ENCODE data around the gene NKD2. TPM values are rescaled to one million over a fixed set of nuclear protein-coding genes. Genes with fewer than 3 reads are reported as not detected.

NKD2 gene
- total and polyA plus RNA-seq, 10 donors, result 1.4 to 52.3 (median 14.9) TPM

DNA sequence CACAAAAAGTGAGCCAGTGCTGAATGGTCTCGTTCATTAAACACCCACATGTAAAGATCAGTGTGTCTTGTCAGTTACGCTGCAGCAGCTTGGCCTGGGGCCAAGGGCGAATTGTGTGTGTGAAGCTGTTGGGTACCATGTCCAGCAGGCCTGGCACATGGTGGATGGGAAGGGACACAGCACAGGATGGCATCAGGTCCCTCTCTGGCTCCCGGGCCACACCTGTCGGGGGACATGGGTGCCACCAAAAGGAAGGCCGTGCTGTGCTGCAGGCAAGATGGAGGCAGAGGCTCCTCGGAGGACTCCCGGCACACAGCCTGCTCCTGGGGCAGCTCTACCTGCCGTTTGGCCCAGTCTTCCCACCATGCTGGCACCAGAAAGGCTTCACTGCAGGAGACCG, 32.0 kb downstream of the NKD2 start:
- Histone ChIP-seq H3K4me3 (no peak overlapping the region), H3K9me3 (no peaks in the 10 kb centered on the region), H3K4me1 (no peaks in the 10 kb centered on the region), H3K27me3 (replicated peaks in 1 of 7) (no peaks in the 10 kb centered on the region), H3K36me3 (peaks cover 0 to 21% (median 0%) of the 10 kb centered on the region in 6 donors), H3K27ac (no peak overlapping the region)
- no peak for DNase-seq
- TF ChIP-seq, protein P1, sequence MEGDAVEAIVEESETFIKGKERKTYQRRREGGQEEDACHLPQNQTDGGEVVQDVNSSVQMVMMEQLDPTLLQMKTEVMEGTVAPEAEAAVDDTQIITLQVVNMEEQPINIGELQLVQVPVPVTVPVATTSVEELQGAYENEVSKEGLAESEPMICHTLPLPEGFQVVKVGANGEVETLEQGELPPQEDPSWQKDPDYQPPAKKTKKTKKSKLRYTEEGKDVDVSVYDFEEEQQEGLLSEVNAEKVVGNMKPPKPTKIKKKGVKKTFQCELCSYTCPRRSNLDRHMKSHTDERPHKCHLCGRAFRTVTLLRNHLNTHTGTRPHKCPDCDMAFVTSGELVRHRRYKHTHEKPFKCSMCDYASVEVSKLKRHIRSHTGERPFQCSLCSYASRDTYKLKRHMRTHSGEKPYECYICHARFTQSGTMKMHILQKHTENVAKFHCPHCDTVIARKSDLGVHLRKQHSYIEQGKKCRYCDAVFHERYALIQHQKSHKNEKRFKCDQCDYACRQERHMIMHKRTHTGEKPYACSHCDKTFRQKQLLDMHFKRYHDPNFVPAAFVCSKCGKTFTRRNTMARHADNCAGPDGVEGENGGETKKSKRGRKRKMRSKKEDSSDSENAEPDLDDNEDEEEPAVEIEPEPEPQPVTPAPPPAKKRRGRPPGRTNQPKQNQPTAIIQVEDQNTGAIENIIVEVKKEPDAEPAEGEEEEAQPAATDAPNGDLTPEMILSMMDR (IDR thresholded peaks at IDR 0.05 in 8 of 11, conservative IDR thresholded peaks at IDR 0.05 in 3 of 11), result no peak
- no peak for TF ChIP-seq POLR2A (IDR thresholded peaks at IDR 0.05)
- no peak for TF ChIP-seq POLR2AphosphoS5 (IDR thresholded peaks at IDR 0.05)
- intact Hi-C loops (cut with DNase I; ENCODE audit: low total_unique reads), result no loop called here
- WGBS, 5 donors, result 90 to 96% (median 91%) methylated on average over 5 to 10 of the region's 10 CpGs

DNA sequence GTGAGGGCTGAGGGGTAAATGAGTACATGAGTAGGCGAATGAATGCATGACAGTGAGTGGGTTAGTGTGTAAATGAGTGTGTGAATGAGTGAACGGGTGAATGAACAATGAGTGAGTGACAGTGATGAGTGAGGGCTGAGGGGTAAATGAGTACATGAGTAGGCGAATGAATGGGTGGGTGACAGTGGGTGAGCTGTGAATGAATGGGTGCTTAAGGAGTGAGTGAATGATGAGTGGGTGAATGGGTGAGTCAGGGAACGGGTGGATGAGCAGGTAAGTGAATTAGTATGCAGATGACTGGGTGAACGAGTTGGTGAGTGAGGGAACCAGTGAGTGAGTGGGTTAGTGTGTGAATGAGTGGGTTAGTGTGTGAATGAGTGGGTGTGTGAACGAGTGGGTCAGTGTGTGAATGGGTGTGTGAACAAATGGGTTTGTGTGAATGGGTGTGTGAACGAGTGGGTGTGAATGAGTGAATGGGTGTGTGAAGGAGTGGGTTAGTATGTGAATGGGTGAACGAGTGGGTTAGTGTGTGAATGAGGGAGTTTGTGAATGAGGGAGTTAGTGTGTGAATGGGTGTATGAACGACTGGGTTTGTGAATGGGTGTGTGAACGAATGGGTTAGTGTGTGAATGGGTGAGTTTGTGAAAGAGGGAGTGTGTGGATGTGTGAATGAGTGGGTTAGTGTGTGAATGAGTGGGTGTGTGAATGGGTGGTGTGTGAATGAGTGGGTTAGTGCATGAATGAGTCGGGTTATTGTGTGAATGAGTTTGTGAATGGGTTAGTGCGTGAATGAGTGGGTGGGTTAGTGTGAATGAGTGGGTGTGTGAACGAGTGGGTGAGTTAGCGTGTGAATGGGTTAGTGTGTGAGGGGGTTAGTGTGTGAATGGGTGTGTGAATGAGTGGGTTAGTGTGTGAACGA, 32.9 kb downstream of the NKD2 start:
- no peak overlapping the region for H3K27ac ChIP-seq
- no peaks in the 10 kb centered on the region for H3K9me3 ChIP-seq
- TF ChIP-seq, protein P1 (IDR thresholded peaks at IDR 0.05 in 8 of 11, conservative IDR thresholded peaks at IDR 0.05 in 3 of 11), result no peak
- TF ChIP-seq POLR2A (IDR thresholded peaks at IDR 0.05), result no peak
- no peak overlapping the region for H3K4me3 ChIP-seq
- peaks cover 0 to 21% (median 0%) of the 10 kb centered on the region in 6 donors for H3K36me3 ChIP-seq
- no peaks in the 10 kb centered on the region for H3K4me1 ChIP-seq
- no peaks in the 10 kb centered on the region for H3K27me3 ChIP-seq (replicated peaks in 1 of 7)
- 81 to 92% (median 84%) methylated on average over 15 of the region's 15 CpGs for WGBS, 5 donors
- intact Hi-C loops (cut with DNase I; ENCODE audit: low total_unique reads), result no loop called here
- DNase-seq, result no peak

DNA sequence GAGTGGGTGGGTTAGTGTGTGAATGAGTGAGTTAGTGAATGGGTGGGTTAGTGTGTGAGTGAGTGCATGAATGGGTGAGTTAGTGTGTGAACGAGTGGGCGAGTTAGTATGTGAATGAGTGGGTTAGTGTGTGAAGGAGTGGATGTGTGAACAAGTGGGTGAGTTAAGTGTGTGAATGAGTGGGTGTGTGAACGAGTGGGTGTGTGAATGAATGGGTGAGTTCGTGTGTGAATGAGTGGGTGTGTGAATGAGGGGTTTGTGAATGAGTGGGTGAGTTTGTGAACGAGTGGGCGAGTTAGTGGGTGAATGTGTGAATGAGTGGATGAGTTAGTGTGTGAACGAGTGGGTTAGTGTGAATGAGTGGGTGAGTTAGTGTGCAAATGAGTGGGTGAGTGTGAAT, 34.0 kb downstream of the NKD2 start:
- H3K27ac ChIP-seq, result no peak overlapping the region
- no peaks in the 10 kb centered on the region for H3K9me3 ChIP-seq
- 79 to 89% (median 85%) methylated on average over 7 of the region's 7 CpGs for WGBS, 5 donors
- no peaks in the 10 kb centered on the region for H3K27me3 ChIP-seq (replicated peaks in 1 of 7)
- no peak overlapping the region for H3K4me3 ChIP-seq
- intact Hi-C loops (cut with DNase I; ENCODE audit: low total_unique reads), result no loop called here
- H3K4me1 ChIP-seq, result no peaks in the 10 kb centered on the region
- TF ChIP-seq, protein P1 (IDR thresholded peaks at IDR 0.05 in 8 of 11, conservative IDR thresholded peaks at IDR 0.05 in 3 of 11), result no peak
- TF ChIP-seq POLR2AphosphoS5 (IDR thresholded peaks at IDR 0.05), result no peak
- no peak for TF ChIP-seq POLR2A (IDR thresholded peaks at IDR 0.05)
- no peak for DNase-seq
- H3K36me3 ChIP-seq, result peaks cover 0 to 16% (median 0%) of the 10 kb centered on the region in 6 donors

DNA sequence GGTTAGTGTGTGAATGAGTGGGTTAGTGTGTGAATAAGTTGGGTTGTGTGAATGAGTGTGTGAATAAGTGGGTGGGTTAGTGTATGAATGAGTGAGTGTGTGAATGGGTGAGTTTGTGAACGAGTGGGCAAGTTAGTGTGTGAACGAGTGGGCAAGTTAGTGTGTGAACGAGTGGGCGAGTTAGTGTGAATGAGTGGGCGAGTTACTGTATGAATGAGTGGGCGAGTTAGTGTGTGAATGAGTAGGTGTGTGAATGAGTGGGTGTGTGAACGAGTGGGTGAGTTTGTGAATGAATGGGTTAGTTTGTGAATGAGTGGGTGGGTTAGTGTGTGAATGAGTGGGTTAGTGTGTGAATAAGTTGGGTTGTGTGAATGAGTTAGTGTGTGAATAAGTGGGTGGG, 34.7 kb downstream of the NKD2 start:
- intact Hi-C loops (cut with DNase I; ENCODE audit: low total_unique reads), result no loop called here
- Histone ChIP-seq H3K27ac (no peak overlapping the region), H3K4me1 (no peaks in the 10 kb centered on the region), H3K27me3 (replicated peaks in 1 of 7) (no peaks in the 10 kb centered on the region), H3K4me3 (no peak overlapping the region), H3K36me3 (peaks cover 0 to 9% (median 0%) of the 10 kb centered on the region in 6 donors), H3K9me3 (no peaks in the 10 kb centered on the region)
- DNase-seq, result no peak
- TF ChIP-seq POLR2A (IDR thresholded peaks at IDR 0.05) (no peak), POLR2AphosphoS5 (IDR thresholded peaks at IDR 0.05) (no peak)
- TF ChIP-seq, protein P1 (IDR thresholded peaks at IDR 0.05 in 8 of 11, conservative IDR thresholded peaks at IDR 0.05 in 3 of 11), result no peak
- WGBS, 5 donors, result 78 to 91% (median 86%) methylated on average over 7 of the region's 7 CpGs
